GM12892 (cell line): ENCODE results near the gene SLC39A12.

Source experiments
- POLR2A ChIP-seq: IDR thresholded peaks from 2 replicates; pipeline ENCODE4 v1.6.1; 2011; ENCODE audit warnings: low read depth, low read length, control low read depth
- POLR2AphosphoS5 ChIP-seq: IDR thresholded peaks from 2 replicates; pipeline ENCODE4 v1.6.1; 2011; ENCODE audit warnings: low read depth, low read length, control low read depth
- TAF1 ChIP-seq: IDR thresholded peaks from 2 replicates; pipeline ENCODE4 v1.6.1; 2011; ENCODE audit warnings: low read depth, mild to moderate bottlenecking, control low read depth, low read length, borderline replicate concordance

DNA sequence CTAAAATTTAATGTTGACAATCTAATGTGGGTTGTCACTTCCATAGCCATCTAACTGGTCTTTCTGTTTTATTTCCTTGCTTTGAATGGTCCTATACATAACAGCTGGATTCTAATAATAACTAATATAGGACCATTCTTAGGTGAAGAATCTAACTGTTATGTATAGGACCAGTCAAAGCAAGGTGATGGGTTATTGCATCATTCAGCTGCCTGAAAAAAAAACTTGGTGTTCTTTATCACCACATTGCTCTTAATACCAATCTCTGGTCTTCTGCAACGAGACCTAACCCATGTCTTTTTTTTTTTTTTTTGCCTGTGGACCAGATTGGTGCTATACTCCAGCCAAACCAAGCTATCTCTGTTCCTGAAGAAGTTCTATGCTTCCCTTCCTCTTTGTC, 45.7 kb upstream of the SLC39A12 start:
- no peak for TF ChIP-seq POLR2AphosphoS5
- TF ChIP-seq POLR2A = no peak
- no peak for TF ChIP-seq TAF1
